LNCaP clone FGC (cell line): ENCODE measurements around the gene COL6A3.
"Not testable (repeated sequence)": the region's sequence is repeated elsewhere in the genome, so short reads cannot be mapped to it uniquely, and the experiment has no call there.

ENCODE experiments used
- DNase-seq: peaks from one replicate; pipeline ENCODE4 v3.0.0-alpha.2; 2011; ENCODE audit warnings: low read depth
- H3K4me3 ChIP-seq: 2 replicates; pipeline ENCODE4 v1.5.1; 2011; ENCODE audit warnings: mild to moderate bottlenecking, low read depth, low read length, control low read depth
- TF ChIP-seq, protein P1 (sequence below): IDR thresholded peaks from 2 replicates; pipeline ENCODE4 v1.5.1; 2012; ENCODE audit warnings: mild to moderate bottlenecking; ENCODE audit not compliant: control insufficient read depth, insufficient read depth; ENCODE audit errors: extremely low read depth

Gene COL6A3

GRCh38 chr2:237418300-237418699, 4.3 kb upstream of the COL6A3 start:
- no peak for DNase-seq
- TF ChIP-seq, protein P1, sequence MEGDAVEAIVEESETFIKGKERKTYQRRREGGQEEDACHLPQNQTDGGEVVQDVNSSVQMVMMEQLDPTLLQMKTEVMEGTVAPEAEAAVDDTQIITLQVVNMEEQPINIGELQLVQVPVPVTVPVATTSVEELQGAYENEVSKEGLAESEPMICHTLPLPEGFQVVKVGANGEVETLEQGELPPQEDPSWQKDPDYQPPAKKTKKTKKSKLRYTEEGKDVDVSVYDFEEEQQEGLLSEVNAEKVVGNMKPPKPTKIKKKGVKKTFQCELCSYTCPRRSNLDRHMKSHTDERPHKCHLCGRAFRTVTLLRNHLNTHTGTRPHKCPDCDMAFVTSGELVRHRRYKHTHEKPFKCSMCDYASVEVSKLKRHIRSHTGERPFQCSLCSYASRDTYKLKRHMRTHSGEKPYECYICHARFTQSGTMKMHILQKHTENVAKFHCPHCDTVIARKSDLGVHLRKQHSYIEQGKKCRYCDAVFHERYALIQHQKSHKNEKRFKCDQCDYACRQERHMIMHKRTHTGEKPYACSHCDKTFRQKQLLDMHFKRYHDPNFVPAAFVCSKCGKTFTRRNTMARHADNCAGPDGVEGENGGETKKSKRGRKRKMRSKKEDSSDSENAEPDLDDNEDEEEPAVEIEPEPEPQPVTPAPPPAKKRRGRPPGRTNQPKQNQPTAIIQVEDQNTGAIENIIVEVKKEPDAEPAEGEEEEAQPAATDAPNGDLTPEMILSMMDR: no peak
- H3K4me3 ChIP-seq: no peak overlapping the region

GRCh38 chr2:237412988-237413776, 782 bp downstream of the COL6A3 start:
- no peak overlapping the region for H3K4me3 ChIP-seq
- TF ChIP-seq, protein P1: no peak

DNA sequence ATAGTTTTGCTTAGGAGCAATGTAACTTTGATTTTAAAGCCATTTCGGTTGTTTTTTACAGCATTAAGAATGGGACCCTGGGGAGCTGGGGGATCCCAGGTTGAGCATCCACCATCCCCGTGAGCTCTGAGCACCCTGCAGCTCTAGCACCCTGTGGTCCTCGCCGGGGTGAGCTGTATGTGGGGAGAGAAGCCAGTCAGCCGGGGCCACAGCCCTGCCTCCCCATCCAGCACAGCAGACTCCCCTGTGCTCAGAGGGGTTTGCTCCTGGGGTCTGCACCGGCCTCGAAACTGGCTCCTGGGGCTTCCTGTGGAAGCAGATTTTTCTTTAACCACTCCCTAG, 1.3 kb downstream of the COL6A3 start:
- DNase-seq: no peak
- no peak overlapping the region for H3K4me3 ChIP-seq
- TF ChIP-seq, protein P1: no peak

More at GRCh38 chr2:237412988-237413776, 782 bp downstream of the COL6A3 start:
- no peak for DNase-seq

DNA sequence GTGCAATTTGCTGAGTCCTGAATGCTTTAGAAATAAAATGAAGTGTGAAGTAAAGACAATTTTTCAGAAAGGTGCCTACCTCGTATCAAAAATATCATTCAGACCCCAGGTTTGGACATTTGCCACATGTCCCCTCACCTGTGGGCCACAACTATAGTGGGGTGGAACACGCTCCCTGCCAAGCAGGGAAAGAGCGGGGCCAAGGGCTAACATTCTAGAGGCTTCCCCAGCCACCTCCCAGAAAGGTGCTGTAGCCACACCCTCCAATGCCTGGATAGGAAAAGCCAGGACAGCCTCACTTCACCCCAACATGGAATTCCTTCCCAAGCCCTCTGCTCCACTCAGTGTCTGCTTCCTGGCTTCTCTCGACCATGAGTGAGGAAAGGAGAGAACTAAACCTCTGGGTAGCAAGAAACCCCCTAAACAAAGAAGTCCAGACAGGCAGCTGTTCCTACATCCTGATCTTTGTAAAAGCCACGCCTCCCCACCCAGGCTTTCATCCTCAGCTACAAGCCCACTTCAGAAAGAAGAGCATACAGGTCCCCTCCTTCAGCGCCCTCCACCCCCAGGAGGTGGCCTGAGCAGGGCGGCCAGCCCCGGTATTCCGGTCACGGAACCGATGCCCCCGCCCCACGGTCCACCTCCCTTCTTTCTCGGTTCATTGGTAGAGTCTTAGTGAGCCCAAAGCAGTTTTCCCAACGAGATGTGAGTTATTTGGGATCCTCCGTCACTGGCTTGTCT, 2.1 kb downstream of the COL6A3 start:
- no peak overlapping the region for H3K4me3 ChIP-seq
- TF ChIP-seq, protein P1: no peak
- DNase-seq: no peak

GRCh38 chr2:237411092-237411601, 2.8 kb downstream of the COL6A3 start:
- DNase-seq: no peak
- no peak overlapping the region for H3K4me3 ChIP-seq
- TF ChIP-seq, protein P1: no peak

DNA sequence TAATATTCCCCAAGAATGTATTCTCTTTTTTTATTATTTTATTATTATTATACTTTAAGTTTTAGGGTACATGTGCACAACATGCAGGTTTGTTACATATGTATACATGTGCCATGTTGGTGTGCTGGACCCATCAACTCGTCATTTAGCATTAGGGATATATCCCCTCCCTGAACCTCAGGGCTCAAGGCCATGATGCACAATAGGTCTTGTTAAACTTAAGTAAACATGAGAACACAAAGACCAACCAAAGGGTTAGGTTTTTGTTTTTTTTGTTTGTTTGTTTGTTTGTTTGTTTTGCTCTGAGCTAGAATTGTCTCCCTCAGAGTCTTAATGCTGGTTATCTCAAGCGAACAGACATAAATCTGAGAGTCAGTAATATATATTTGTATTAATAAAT, 4.7 kb downstream of the COL6A3 start:
- DNase-seq, H3K4me3 ChIP-seq: not testable (repeated sequence)

- DNase-seq: no peak
- no peak overlapping the region for H3K4me3 ChIP-seq
- TF ChIP-seq, protein P1: no peak
Measured at GRCh38 chr2:237408335-237409000, 5.5 kb downstream of the COL6A3 start.
